Endothelial cell of umbilical vein (primary cell): Measurements from ENCODE around the gene TNFSF13.

Experiments
- CTCF ChIP-seq, 2 donors: IDR thresholded peaks; 1 replicate in 1 of 2; 2 replicates in 1 of 2; pipeline ENCODE4 v1.5.1; 2011; ENCODE audit warnings: low read length in 2 of 2, mild to moderate bottlenecking in 2 of 2, moderate library complexity in 2 of 2, control low read depth in 1 of 2, inconsistent platforms in 1 of 2, low read depth in 1 of 2; ENCODE audit not compliant: insufficient read depth in 1 of 2; ENCODE audit errors: extremely low read depth in 1 of 2
- EZH2 ChIP-seq: IDR thresholded peaks from 2 replicates; pipeline ENCODE4 v1.6.1; 2012; ENCODE audit warnings: borderline replicate concordance, low read depth, mild to moderate bottlenecking, moderate library complexity, low read length, inconsistent platforms; ENCODE audit not compliant: severe bottlenecking
- FOS ChIP-seq: IDR thresholded peaks from 2 replicates; pipeline ENCODE4 v1.6.1; 2011; ENCODE audit warnings: mild to moderate bottlenecking, low read length, moderate library complexity, borderline replicate concordance; ENCODE audit not compliant: insufficient read depth
- GATA2 ChIP-seq: IDR thresholded peaks from 2 replicates; pipeline ENCODE4 v1.7.0; 2011; ENCODE audit warnings: low read depth, mild to moderate bottlenecking, moderate library complexity, mixed read lengths, low read length; ENCODE audit not compliant: insufficient read length, insufficient read depth
- JUN ChIP-seq: IDR thresholded peaks from 2 replicates; pipeline ENCODE4 v1.6.1; 2011; ENCODE audit warnings: borderline replicate concordance, low read depth; ENCODE audit not compliant: insufficient read length, insufficient read depth
- MAX ChIP-seq: IDR thresholded peaks from 2 replicates; pipeline ENCODE4 v1.6.1; 2011; ENCODE audit not compliant: insufficient read depth, insufficient read length
- MYC ChIP-seq: IDR thresholded peaks from one replicate; pipeline ENCODE4 v1.6.1; 2011; ENCODE audit warnings: mild to moderate bottlenecking, low read depth, low read length
- POLR2A ChIP-seq: IDR thresholded peaks from 2 replicates; pipeline ENCODE4 v1.6.1; 2012; ENCODE audit warnings: low read depth, mild to moderate bottlenecking, control low read depth, low read length
- POLR2AphosphoS5 ChIP-seq: IDR thresholded peaks from 2 replicates; pipeline ENCODE4 v1.6.1; 2012; ENCODE audit warnings: low read depth, mild to moderate bottlenecking, control low read depth, low read length, moderate library complexity; ENCODE audit not compliant: insufficient read depth

GRCh38 chr17:7513850-7514419, 44.6 kb upstream of the TNFSF13 start:
- TF ChIP-seq JUN (no peak), MAX (no peak), POLR2A (no peak), CTCF (IDR thresholded peaks at IDR 0.05; ENCODE audit: extremely low read depth in 1 of 2, insufficient read depth in 1 of 2, low read depth in 1 of 2, low read length in 2 of 2) (no peak), EZH2 (no peak), POLR2AphosphoS5 (no peak), FOS (no peak), MYC (no peak), GATA2 (no peak)
